Activated naive CD4-positive, alpha-beta T cell treated with anti-CD3 and anti-CD28 coated beads, Interleukin-2, amount 50 U/mL, for 24 hours (primary cell): Measurements from ENCODE around the gene CNOT9.
A peak's percentile ranks its signal among the peaks of the same experiment; 100 is the strongest.
"Not testable (repeated sequence)": the region's sequence is repeated elsewhere in the genome, so short reads cannot be mapped to it uniquely, and the experiment has no call there.

Experiments used
- H3K27ac Mint-ChIP-seq: one replicate; pipeline ENCODE4 v1.8.0; 2021; ENCODE audit warnings: mild to moderate bottlenecking, mixed read lengths
- H3K27me3 Mint-ChIP-seq: one replicate; pipeline ENCODE4 v1.8.0; 2021; ENCODE audit warnings: mixed read lengths
- H3K36me3 Mint-ChIP-seq: one replicate; pipeline ENCODE4 v1.8.0; 2021; ENCODE audit warnings: mixed read lengths
- H3K4me1 Mint-ChIP-seq: one replicate; pipeline ENCODE4 v1.8.0; 2021; ENCODE audit warnings: mixed read lengths
- H3K4me3 Mint-ChIP-seq: one replicate; pipeline ENCODE4 v1.8.0; 2021; ENCODE audit warnings: mild to moderate bottlenecking, mixed read lengths
- H3K9me3 Mint-ChIP-seq: one replicate; pipeline ENCODE4 v1.8.0; 2021; ENCODE audit warnings: mixed read lengths

Gene CNOT9

DNA sequence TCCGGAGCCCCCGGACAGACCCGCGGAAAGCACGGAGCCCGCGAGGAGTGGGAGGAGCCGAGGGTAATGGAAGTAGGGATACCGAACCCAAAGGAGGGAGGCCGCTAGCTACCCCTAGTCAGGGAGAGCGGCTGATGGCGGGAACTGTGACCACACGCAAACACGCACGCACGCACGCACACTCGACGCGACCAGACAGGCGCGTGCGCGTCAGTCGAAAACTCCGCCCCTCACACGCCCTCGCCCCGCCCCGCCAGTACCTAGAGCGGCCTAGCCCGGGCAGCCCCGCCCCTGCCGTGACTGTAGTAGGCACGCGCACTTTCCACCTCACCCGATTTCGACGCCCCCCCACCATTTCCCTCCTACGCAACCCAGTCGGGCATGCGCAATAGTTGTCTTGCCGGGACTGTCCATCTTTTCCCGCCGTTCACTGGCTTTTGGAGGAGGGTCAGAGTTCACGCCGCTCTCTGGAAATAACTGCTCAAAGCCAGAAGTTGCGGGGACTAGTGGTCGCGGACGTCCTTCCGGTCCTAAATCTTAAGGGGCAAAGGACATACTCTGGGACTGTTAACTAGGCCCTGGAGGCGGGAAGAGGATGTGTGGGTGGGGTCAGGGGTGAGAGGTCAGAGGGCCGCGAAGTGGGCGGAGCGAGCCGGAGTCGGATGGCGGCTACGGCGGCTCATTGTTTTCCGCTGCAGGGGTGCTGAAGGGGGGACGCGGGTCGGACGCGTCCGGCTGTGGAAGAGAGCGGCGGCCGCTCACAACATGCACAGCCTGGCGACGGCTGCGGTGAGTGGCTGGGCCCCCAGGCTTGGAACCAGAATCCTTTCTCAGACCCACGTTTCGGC lies at the start of gene CNOT9, which contains the start of gene USP37:
Gene CNOT9, plus strand, starts transcription at position 650 of the 848 bp plus-strand sequence. Its CDS starts 116 bp downstream, at position 766.
Gene USP37, minus strand, starts transcription at position 162 of the 848 bp plus-strand sequence. CDS start 9,698 bp downstream, outside the sequence.
- Mint-ChIP-seq H3K9me3 (no peaks in the 10 kb centered on the region), H3K36me3 (peaks cover 8% of the 10 kb centered on the region), H3K27me3 (no peaks in the 10 kb centered on the region), H3K27ac (peak within 1 kb of the TSS; percentile 99), H3K4me1 (peaks cover 61% of the 10 kb centered on the region), H3K4me3 (peak within 1 kb of the TSS; percentile 96)

DNA sequence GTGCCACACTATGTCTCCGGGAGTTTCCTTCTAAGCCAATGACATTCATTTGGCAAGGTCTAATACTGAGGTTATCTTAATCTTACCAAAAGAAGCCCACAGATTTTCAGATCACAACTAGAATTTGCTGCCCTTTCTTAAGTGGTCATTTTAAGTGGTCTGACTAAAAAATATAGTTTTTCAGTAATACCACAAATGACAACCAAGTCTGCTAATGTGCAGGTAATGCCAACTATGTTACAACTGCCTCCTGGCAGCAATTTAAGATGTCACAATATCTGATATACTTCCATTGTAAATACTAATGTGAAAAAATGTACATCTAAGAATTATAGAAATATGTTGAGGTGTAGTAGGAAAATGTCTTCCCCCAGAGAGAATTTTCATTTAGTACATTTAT lies 49.8 kb upstream of the CNOT9 start:
- Mint-ChIP-seq H3K27me3 (no peaks in the 10 kb centered on the region), H3K27ac (no peak overlapping the region), H3K36me3 (peaks cover 15% of the 10 kb centered on the region), H3K9me3 (no peaks in the 10 kb centered on the region), H3K4me3 (no peak overlapping the region), H3K4me1 (peaks cover 30% of the 10 kb centered on the region)

DNA sequence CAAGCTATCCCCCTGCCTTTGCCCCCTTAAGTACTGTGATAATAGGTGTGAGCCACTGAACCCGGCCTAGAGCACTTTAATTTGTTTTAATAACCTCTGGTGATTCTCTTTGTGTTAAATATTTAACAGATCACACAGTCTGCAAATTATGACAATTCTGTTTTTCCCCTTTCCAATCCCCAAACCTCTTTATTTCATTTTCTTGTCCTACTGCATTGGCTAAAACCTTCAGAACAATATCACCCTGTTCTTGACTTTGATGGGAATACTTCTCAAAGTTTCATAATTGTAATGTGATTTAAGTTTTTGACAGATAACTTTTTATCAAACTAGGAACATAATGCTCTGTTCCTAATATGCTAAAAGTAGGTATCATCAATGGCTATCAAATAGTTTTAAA lies 45.0 kb upstream of the CNOT9 start:
- Mint-ChIP-seq H3K9me3 (no peaks in the 10 kb centered on the region), H3K36me3 (peaks cover 31% of the 10 kb centered on the region), H3K27me3 (no peaks in the 10 kb centered on the region), H3K4me1 (peaks cover 2% of the 10 kb centered on the region), H3K27ac (no peak overlapping the region), H3K4me3 (no peak overlapping the region)

GRCh38 chr2:218528409-218528808 lies 40.2 kb upstream of the CNOT9 start:
- not testable (repeated sequence) for H3K4me3 Mint-ChIP-seq, H3K27me3 Mint-ChIP-seq, H3K27ac Mint-ChIP-seq, H3K4me1 Mint-ChIP-seq, H3K9me3 Mint-ChIP-seq
- peaks cover 47% of the 10 kb centered on the region for H3K36me3 Mint-ChIP-seq

- peaks cover 43% of the 10 kb centered on the region for H3K36me3 Mint-ChIP-seq
- H3K27ac Mint-ChIP-seq, result no peak overlapping the region
These were observed 38.6 kb upstream of the CNOT9 start for GRCh38 chr2:218529990-218530389.

GRCh38 chr2:218536804-218537494 lies 31.7 kb upstream of the CNOT9 start:
- H3K36me3 Mint-ChIP-seq, result peaks cover 18% of the 10 kb centered on the region
- H3K9me3 Mint-ChIP-seq, result no peaks in the 10 kb centered on the region
- H3K27me3 Mint-ChIP-seq, result no peaks in the 10 kb centered on the region
- no peaks in the 10 kb centered on the region for H3K4me1 Mint-ChIP-seq
- H3K27ac Mint-ChIP-seq, result no peak overlapping the region
- no peak overlapping the region for H3K4me3 Mint-ChIP-seq

More at GRCh38 chr2:218529990-218530389, 38.6 kb upstream of the CNOT9 start:
- no peaks in the 10 kb centered on the region for H3K9me3 Mint-ChIP-seq
- H3K27me3 Mint-ChIP-seq, result no peaks in the 10 kb centered on the region
- no peaks in the 10 kb centered on the region for H3K4me1 Mint-ChIP-seq
- H3K4me3 Mint-ChIP-seq, result no peak overlapping the region

- H3K9me3 Mint-ChIP-seq, result no peaks in the 10 kb centered on the region
- peaks cover 19% of the 10 kb centered on the region for H3K36me3 Mint-ChIP-seq
- H3K27ac Mint-ChIP-seq, result no peak overlapping the region
- no peaks in the 10 kb centered on the region for H3K4me1 Mint-ChIP-seq
- H3K27me3 Mint-ChIP-seq, result no peaks in the 10 kb centered on the region
- no peak overlapping the region for H3K4me3 Mint-ChIP-seq
These were observed 28.6 kb upstream of the CNOT9 start for GRCh38 chr2:218540015-218540414.

GRCh38 chr2:218546012-218546411 lies 22.6 kb upstream of the CNOT9 start:
- Mint-ChIP-seq H3K4me1 (no peaks in the 10 kb centered on the region), H3K36me3 (peaks cover 25% of the 10 kb centered on the region), H3K4me3 (no peak overlapping the region), H3K27ac (no peak overlapping the region), H3K9me3 (no peaks in the 10 kb centered on the region), H3K27me3 (no peaks in the 10 kb centered on the region)

DNA sequence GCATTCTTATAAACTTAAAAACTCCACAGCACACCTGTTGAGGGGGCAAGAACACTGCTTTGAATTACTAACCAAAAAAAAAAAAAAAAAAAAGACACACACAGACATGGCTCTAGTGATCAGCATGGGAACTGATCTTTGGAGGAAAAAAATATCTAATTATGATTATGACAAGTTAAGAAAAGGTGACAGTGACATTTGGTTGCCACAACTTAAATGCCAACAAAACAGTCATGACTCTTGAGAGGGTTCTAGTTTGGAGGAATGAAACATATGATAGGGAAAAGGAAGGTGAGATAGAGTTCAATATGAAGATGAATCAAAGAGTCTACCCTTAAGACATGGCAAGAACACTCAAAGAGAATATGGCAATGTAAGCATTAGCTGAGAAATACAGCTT lies 21.1 kb upstream of the CNOT9 start:
- Mint-ChIP-seq H3K4me3 (no peak overlapping the region), H3K9me3 (no peaks in the 10 kb centered on the region), H3K27me3 (no peaks in the 10 kb centered on the region), H3K36me3 (peaks cover 28% of the 10 kb centered on the region), H3K4me1 (no peaks in the 10 kb centered on the region), H3K27ac (no peak overlapping the region)

DNA sequence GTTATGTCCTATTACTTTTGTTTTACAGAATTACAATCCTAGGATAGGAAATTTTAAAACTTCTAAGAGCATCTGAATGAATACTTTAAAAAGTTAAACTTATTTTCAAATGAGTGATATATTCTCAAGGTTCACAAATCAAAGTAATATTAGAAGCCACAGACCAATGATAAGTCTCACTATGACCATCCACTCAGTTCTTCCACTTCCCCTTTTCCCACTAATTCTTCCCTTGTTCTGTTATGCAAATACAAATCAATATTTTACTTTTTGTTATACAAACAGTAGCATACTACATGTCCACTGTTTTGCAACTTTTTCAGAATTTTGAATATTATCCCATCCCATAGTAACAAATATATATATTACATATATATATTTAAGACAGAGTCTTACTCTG lies 20.7 kb upstream of the CNOT9 start:
- no peaks in the 10 kb centered on the region for H3K9me3 Mint-ChIP-seq
- no peaks in the 10 kb centered on the region for H3K27me3 Mint-ChIP-seq
- no peak overlapping the region for H3K27ac Mint-ChIP-seq
- no peak overlapping the region for H3K4me3 Mint-ChIP-seq
- H3K4me1 Mint-ChIP-seq, result no peaks in the 10 kb centered on the region
- H3K36me3 Mint-ChIP-seq, result peaks cover 28% of the 10 kb centered on the region

GRCh38 chr2:218554225-218554624 lies 14.4 kb upstream of the CNOT9 start:
- not testable (repeated sequence) for H3K27me3 Mint-ChIP-seq, H3K9me3 Mint-ChIP-seq, H3K4me1 Mint-ChIP-seq, H3K4me3 Mint-ChIP-seq, H3K27ac Mint-ChIP-seq
- peaks cover 33% of the 10 kb centered on the region for H3K36me3 Mint-ChIP-seq

- Mint-ChIP-seq H3K36me3 (peaks cover 35% of the 10 kb centered on the region), H3K27ac (no peak overlapping the region), H3K27me3 (no peaks in the 10 kb centered on the region), H3K9me3 (no peaks in the 10 kb centered on the region), H3K4me3 (no peak overlapping the region), H3K4me1 (peaks cover 5% of the 10 kb centered on the region)
These were observed 13.1 kb upstream of the CNOT9 start for GRCh38 chr2:218555527-218555926.

DNA sequence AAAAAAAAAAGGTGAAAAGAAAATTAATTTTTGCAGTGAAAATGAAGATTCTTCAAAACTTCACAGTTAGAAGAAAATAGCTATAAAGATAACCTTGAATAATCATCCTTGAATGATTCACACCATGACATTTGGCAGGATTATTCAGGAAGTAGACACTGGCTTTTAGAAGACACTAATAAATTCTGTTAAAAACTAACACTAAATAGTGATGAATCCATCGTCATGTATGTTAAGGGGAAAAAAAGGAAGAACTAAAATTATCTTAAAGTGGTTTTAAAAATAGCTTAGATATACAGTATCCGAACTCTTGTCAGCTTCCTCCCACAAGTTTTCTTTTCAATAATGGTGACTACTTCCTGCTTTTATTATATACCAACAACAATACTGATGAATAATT lies 10.7 kb upstream of the CNOT9 start:
- no peak overlapping the region for H3K4me3 Mint-ChIP-seq
- no peaks in the 10 kb centered on the region for H3K9me3 Mint-ChIP-seq
- no peak overlapping the region for H3K27ac Mint-ChIP-seq
- H3K4me1 Mint-ChIP-seq, result peaks cover 11% of the 10 kb centered on the region
- H3K27me3 Mint-ChIP-seq, result no peaks in the 10 kb centered on the region
- peaks cover 25% of the 10 kb centered on the region for H3K36me3 Mint-ChIP-seq

DNA sequence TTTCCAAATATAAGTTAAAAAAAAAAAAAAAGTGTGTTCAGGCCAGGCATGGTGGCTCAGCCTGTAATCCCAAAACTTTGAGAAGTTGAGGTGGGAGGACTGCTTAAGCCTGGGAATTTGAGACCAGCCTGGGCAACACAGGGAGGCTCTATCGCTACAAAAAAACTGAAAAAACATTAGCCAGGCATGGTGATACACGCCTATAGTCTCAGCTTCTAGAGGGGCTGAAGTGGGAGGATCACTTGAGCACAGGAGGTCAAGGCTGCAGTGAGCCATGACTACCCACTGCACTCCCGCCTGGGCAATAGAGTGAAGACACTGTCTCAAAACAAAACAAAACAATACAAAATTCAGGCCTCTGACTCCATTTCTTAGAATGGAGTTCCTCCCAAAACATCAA lies 9.7 kb upstream of the CNOT9 start:
- Mint-ChIP-seq H3K4me1 (peaks cover 20% of the 10 kb centered on the region), H3K36me3 (peaks cover 17% of the 10 kb centered on the region), H3K9me3 (no peaks in the 10 kb centered on the region), H3K27me3 (no peaks in the 10 kb centered on the region), H3K27ac (no peak overlapping the region), H3K4me3 (no peak overlapping the region)

DNA sequence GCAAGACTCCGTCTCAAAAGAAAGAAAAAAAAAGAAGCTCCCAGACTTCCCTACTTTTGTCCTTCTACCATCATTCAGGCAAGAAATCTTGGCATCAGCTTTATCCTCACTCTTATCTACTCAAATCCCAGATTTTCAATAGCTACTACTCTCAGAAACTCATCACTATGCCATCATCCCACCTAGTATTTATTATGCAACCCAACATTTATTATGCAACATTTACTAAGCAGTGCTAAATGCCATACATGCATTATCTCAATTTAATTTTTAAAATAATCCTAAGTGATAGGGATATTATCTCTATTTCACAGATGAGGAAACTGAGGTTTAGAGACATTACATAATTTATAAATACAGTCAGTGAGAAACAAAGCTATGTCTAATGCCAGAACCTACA lies 4.6 kb upstream of the CNOT9 start:
- no peak overlapping the region for H3K4me3 Mint-ChIP-seq
- no peaks in the 10 kb centered on the region for H3K9me3 Mint-ChIP-seq
- H3K27ac Mint-ChIP-seq, result no peak overlapping the region
- H3K36me3 Mint-ChIP-seq, result peaks cover 7% of the 10 kb centered on the region
- no peaks in the 10 kb centered on the region for H3K27me3 Mint-ChIP-seq
- H3K4me1 Mint-ChIP-seq, result peaks cover 39% of the 10 kb centered on the region

GRCh38 chr2:218566296-218566695 lies 2.3 kb upstream of the CNOT9 start:
- H3K27ac Mint-ChIP-seq, result peak overlapping the region; percentile 6
- peaks cover 10% of the 10 kb centered on the region for H3K36me3 Mint-ChIP-seq
- H3K4me1 Mint-ChIP-seq, result peaks cover 57% of the 10 kb centered on the region
- peak overlapping the region; percentile 96 for H3K4me3 Mint-ChIP-seq
- no peaks in the 10 kb centered on the region for H3K27me3 Mint-ChIP-seq
- H3K9me3 Mint-ChIP-seq, result no peaks in the 10 kb centered on the region
